HEK293 (cell line): ENCODE measurements around the gene COL7A1.

Experiments
- CTCF ChIA-PET: fragments of 350-600 bp; formaldehyde crosslinking; extraction: SDS; loops from one replicate; lab custom pipeline; 2021; ENCODE audit warnings: antibody characterized with exemption; lab: Yijun Ruan, JAX
- POLR2A ChIA-PET: fragments of 300-600 bp; formaldehyde crosslinking; extraction: SDS; loops from one replicate; lab custom pipeline; 2020; ENCODE audit warnings: antibody characterized with exemption, inconsistent platforms; lab: Yijun Ruan, JAX
- H3K27ac ChIP-seq: fragments of 200-500 bp; sonication (Bioruptor generic); 2 replicates; pipeline ENCODE4 v1.5.1; 2014; ENCODE audit warnings: low read depth, low read length, control low read depth, inconsistent platforms; ENCODE audit errors: extremely low read depth
- H3K36me3 ChIP-seq, 2 experiments: fragments of 200-500 bp in 1 of 2; sonication (Bioruptor generic) in 1 of 2; 1 replicate in 1 of 2; 2 replicates in 1 of 2; pipeline ENCODE4 v1.5.1; 2014 to 2017; ENCODE audit warnings: inconsistent platforms in 2 of 2, low read length in 2 of 2; ENCODE audit not compliant: control insufficient read depth in 2 of 2, insufficient read depth in 1 of 2
- H3K4me1 ChIP-seq: fragments of 200-500 bp; sonication (Bioruptor generic); 2 replicates; pipeline ENCODE4 v1.5.1; 2014; ENCODE audit warnings: mild to moderate bottlenecking, low read length, inconsistent platforms; ENCODE audit not compliant: control insufficient read depth, insufficient read depth
- H3K4me3 ChIP-seq: 2 replicates; pipeline ENCODE4 v1.5.1; 2011; ENCODE audit warnings: low read depth, mild to moderate bottlenecking, control low read depth, low read length, moderate library complexity
- H3K9me3 ChIP-seq: fragments of 200-500 bp; sonication (Bioruptor generic); 2 replicates; pipeline ENCODE4 v1.5.1; 2014; ENCODE audit warnings: low read depth, low read length, inconsistent platforms; ENCODE audit not compliant: control insufficient read depth, insufficient read depth
- ATF2 ChIP-seq: fragments of 450-650 bp; formaldehyde crosslinking; IDR thresholded peaks from 2 replicates; pipeline ENCODE4 v1.5.1; 2016; ENCODE audit warnings: missing biosample characterization, missing genetic modification characterization, low read depth
- BCL11A ChIP-seq: fragments of 450-650 bp; formaldehyde crosslinking; IDR thresholded peaks from 2 replicates; pipeline ENCODE4 v1.5.1; 2016; ENCODE audit warnings: low read depth, missing biosample characterization, missing genetic modification characterization
- BCL6B ChIP-seq: fragments of 450-650 bp; formaldehyde crosslinking; IDR thresholded peaks from 2 replicates; pipeline ENCODE4 v1.5.1; 2017; ENCODE audit warnings: missing biosample characterization, missing genetic modification characterization
- KLF1 ChIP-seq: fragments of 450-650 bp; formaldehyde crosslinking; IDR thresholded peaks from 2 replicates; pipeline ENCODE4 v1.5.1; 2016; ENCODE audit warnings: missing biosample characterization, missing genetic modification characterization
- ZFP41 ChIP-seq: fragments of 450-650 bp; formaldehyde crosslinking; IDR thresholded peaks from 2 replicates; pipeline ENCODE4 v1.5.1; 2016; ENCODE audit warnings: missing biosample characterization, missing genetic modification characterization, borderline replicate concordance
- ZIC2 ChIP-seq: fragments of 450-650 bp; formaldehyde crosslinking; IDR thresholded peaks from 2 replicates; pipeline ENCODE4 v1.5.1; 2016; ENCODE audit warnings: missing biosample characterization, missing genetic modification characterization
- ZNF132 ChIP-seq: fragments of 450-650 bp; formaldehyde crosslinking; IDR thresholded peaks from 2 replicates; pipeline ENCODE4 v1.5.1; 2017; ENCODE audit warnings: missing biosample characterization, missing genetic modification characterization, borderline replicate concordance
- ZNF146 ChIP-seq: fragments of 450-650 bp; formaldehyde crosslinking; IDR thresholded peaks from 2 replicates; pipeline ENCODE4 v1.5.1; 2016; ENCODE audit warnings: missing biosample characterization, missing genetic modification characterization
- ZNF184 ChIP-seq: fragments of 450-650 bp; IDR thresholded peaks from 2 replicates; pipeline ENCODE4 v1.5.1; 2018; ENCODE audit warnings: missing biosample characterization, mild to moderate bottlenecking, missing genetic modification characterization
- ZNF354C ChIP-seq: fragments of 450-650 bp; formaldehyde crosslinking; IDR thresholded peaks from 2 replicates; pipeline ENCODE4 v1.5.1; 2016; ENCODE audit warnings: missing biosample characterization, missing genetic modification characterization, low read depth, borderline replicate concordance
- ZNF362 ChIP-seq: fragments of 450-650 bp; formaldehyde crosslinking; IDR thresholded peaks from 2 replicates; pipeline ENCODE4 v1.5.1; 2016; ENCODE audit warnings: missing biosample characterization, missing genetic modification characterization
- ZNF37A ChIP-seq: fragments of 450-650 bp; IDR thresholded peaks from 2 replicates; pipeline ENCODE4 v1.5.1; 2018; ENCODE audit warnings: missing biosample characterization, missing genetic modification characterization
- ZNF549 ChIP-seq: fragments of 450-650 bp; IDR thresholded peaks from 2 replicates; pipeline ENCODE4 v1.5.1; 2018; ENCODE audit warnings: missing biosample characterization, missing genetic modification characterization, mild to moderate bottlenecking, inconsistent platforms, moderate library complexity
- ZNF571 ChIP-seq: fragments of 450-650 bp; formaldehyde crosslinking; IDR thresholded peaks from 2 replicates; pipeline ENCODE4 v1.5.0; 2017; ENCODE audit warnings: missing biosample characterization, missing genetic modification characterization
- ZNF777 ChIP-seq: fragments of 450-650 bp; formaldehyde crosslinking; IDR thresholded peaks from 2 replicates; pipeline ENCODE4 v1.5.1; 2017; ENCODE audit warnings: missing biosample characterization, missing genetic modification characterization, borderline replicate concordance
- ZNF791 ChIP-seq: fragments of 450-650 bp; formaldehyde crosslinking; IDR thresholded peaks from 2 replicates; pipeline ENCODE4 v1.5.1; 2016; ENCODE audit warnings: missing biosample characterization, missing genetic modification characterization
- TF ChIP-seq, protein P1 (sequence below): fragments of 450-650 bp; formaldehyde crosslinking; IDR thresholded peaks from 2 replicates; pipeline ENCODE4 v1.5.1; 2016; ENCODE audit warnings: missing biosample characterization, missing genetic modification characterization

The COL7A1 gene

GRCh38 chr3:48555231-48555948, 39.7 kb downstream of the COL7A1 start:
- Histone ChIP-seq H3K27ac (no peak overlapping the region), H3K4me3 (no peak overlapping the region), H3K4me1 (no peaks in the 10 kb centered on the region), H3K36me3 (no peaks in the 10 kb centered on the region), H3K9me3 (no peaks in the 10 kb centered on the region)
- ChIA-PET CTCF (interaction anchor here (0.5 to 3.0 kb wide), 4 partner anchors 8 to 120 kb away, joined by 3 to 15 read pairs (median 6); no protein-coding TSS in a partner anchor), POLR2A (interaction anchor here (0.5 to 1.0 kb wide), 2 partner anchors 47 to 116 kb away, joined by 3 to 4 read pairs; partner anchors contain the start of gene CCDC51)
- TF ChIP-seq ZNF362 (0 out of 2 replicates have a peak, but pooled peaks have one; percentile 55), ZNF777 (tag by site-specific recombination) (no peak)

DNA sequence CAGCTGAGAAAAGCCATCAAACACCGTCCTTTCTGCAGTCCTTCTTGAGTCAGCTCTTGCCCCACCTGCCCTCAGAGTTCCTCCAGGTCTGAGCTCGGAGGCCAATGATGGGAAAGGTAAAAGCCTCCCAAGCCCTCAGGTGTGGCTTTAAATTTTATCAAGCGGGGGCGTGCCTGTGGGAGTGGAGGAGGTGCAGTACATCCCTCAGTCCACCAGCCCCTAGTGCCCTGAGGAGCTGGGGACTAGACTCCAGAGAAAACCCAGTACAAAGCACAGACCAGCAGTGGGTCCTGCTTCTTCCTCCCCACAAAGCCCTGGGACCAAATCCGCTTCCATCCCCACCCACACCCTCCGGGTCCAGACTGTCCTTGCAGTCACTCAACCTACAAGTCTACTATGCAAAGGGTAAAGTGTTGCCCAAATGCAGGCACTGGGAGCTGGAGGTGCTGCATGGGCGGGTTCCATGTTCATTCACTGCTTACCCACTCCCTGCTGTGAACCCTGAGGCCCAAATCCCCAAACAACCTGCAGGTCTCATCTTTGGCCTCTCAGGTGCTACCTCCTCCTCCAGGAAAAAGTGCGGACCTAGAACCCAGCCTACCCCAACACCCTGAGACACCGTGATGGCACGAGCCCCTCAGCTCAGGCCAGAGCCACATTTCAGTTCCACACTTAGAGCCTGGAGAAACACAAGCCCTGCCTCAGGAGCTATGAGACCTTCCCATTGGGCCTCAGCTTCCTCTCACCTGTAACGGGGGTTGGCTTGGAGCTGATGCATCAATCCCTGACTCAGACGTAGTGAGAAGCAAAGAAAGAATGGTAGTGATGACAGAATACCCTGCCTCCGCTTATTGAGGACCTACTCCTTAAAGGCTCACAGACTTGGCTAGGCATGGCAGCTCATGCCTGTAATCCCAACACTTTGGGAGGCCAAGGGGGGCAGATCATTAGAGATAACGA, 41.0 kb downstream of the COL7A1 start:
- no peaks in the 10 kb centered on the region for H3K9me3 ChIP-seq
- H3K36me3 ChIP-seq = no peaks in the 10 kb centered on the region
- H3K4me3 ChIP-seq = no peak overlapping the region
- H3K4me1 ChIP-seq = no peaks in the 10 kb centered on the region
- ChIA-PET CTCF (interaction anchor here (0.5 to 3.0 kb wide), 4 partner anchors 10 to 283 kb away, joined by 3 to 15 read pairs (median 3); no protein-coding TSS in a partner anchor), POLR2A (interaction anchor here (1.4 kb wide), 1 partner anchor 114 kb away, joined by 3 read pairs; the partner anchor contains the start of gene CCDC51)
- no peak overlapping the region for H3K27ac ChIP-seq
- TF ChIP-seq ATF2 (tag by site-specific recombination) (no peak), ZNF132 (tag by site-specific recombination) (no peak), ZFP41 (tag by site-specific recombination) (no peak), ZNF791 (tag by site-specific recombination) (no peak), ZNF571 (tag by site-specific recombination) (no peak), ZNF146 (no peak), BCL11A (tag by site-specific recombination) (no peak), ZIC2 (tag by site-specific recombination) (no peak), ZNF184 (tag by site-specific recombination) (no peak), ZNF37A (tag by site-specific recombination) (no peak), KLF1 (no peak), ZNF549 (no peak), BCL6B (tag by site-specific recombination) (no peak), ZNF354C (no peak)
- TF ChIP-seq, protein P1, sequence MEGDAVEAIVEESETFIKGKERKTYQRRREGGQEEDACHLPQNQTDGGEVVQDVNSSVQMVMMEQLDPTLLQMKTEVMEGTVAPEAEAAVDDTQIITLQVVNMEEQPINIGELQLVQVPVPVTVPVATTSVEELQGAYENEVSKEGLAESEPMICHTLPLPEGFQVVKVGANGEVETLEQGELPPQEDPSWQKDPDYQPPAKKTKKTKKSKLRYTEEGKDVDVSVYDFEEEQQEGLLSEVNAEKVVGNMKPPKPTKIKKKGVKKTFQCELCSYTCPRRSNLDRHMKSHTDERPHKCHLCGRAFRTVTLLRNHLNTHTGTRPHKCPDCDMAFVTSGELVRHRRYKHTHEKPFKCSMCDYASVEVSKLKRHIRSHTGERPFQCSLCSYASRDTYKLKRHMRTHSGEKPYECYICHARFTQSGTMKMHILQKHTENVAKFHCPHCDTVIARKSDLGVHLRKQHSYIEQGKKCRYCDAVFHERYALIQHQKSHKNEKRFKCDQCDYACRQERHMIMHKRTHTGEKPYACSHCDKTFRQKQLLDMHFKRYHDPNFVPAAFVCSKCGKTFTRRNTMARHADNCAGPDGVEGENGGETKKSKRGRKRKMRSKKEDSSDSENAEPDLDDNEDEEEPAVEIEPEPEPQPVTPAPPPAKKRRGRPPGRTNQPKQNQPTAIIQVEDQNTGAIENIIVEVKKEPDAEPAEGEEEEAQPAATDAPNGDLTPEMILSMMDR (tag by site-specific recombination) = no peak
